ENCODE results near the gene REV1. TPM values are rescaled to one million over a fixed set of nuclear protein-coding genes. Genes with fewer than 3 reads are reported as not detected.
A peak's percentile ranks its signal among the peaks of the same experiment; 100 is the strongest.
"Not testable (repeated sequence)": the region's sequence is repeated elsewhere in the genome, so short reads cannot be mapped to it uniquely, and the experiment has no call there.

Gene REV1
- total RNA-seq, 2 experiments from 2014 or later = 51.6 to 68.1 TPM

- peaks cover 92% of the 10 kb centered on the region for H3K79me2 ChIP-seq (ENCODE audit: insufficient read depth, low read depth, low read length)
- TF ChIP-seq EZH2phosphoT487 (IDR thresholded peaks at IDR 0.05; ENCODE audit: borderline replicate concordance, low read depth, low read length) (no peak), CTCF (conservative IDR thresholded peaks at IDR 0.05; ENCODE audit: low read length) (no peak)
- ChIA-PET CTCF (ENCODE audit: unreplicated experiment) (no interaction called here), POLR2A (no interaction called here)
- H3K4me2 ChIP-seq (ENCODE audit: low read length) = peak overlapping the region; percentile 11; the same call in 1 of the 2 replicates
- H3K36me3 ChIP-seq (ENCODE audit: insufficient read depth, low read length) = peaks cover 16% of the 10 kb centered on the region
- no peak overlapping the region for H3K27ac ChIP-seq (ENCODE audit: low read depth, low read length, poor library complexity, severe bottlenecking)
- DNase-seq (ENCODE audit: low spot score) = no peak
- no peaks in the 10 kb centered on the region for H3K9me3 ChIP-seq (ENCODE audit: low read length)
- H3K4me3 ChIP-seq (ENCODE audit: low read depth, low read length, poor library complexity, severe bottlenecking) = no peak overlapping the region
- H4K20me1 ChIP-seq (ENCODE audit: insufficient read depth, low read length) = peaks cover 13% of the 10 kb centered on the region
- intact Hi-C loops (cut with micrococcal nuclease; ENCODE audit: unreplicated experiment) = no loop called here
- H3K9me2 ChIP-seq (ENCODE audit: insufficient read depth, low read length) = no peaks in the 10 kb centered on the region
- H2AFZ ChIP-seq (ENCODE audit: low read length) = no peak overlapping the region
- no TSS peak for BruUV-seq (replicated peaks)
- peaks cover 13% of the 10 kb centered on the region for H3K4me1 ChIP-seq (ENCODE audit: insufficient read depth, low read length, poor library complexity, severe bottlenecking)
Measured at GRCh38 chr2:99478632-99479031, 11.2 kb downstream of the REV1 start.

GRCh38 chr2:99477054-99477453 is 12.8 kb downstream of the REV1 start:
- TF ChIP-seq CTCF (conservative IDR thresholded peaks at IDR 0.05; ENCODE audit: low read length) (no peak), EZH2phosphoT487 (IDR thresholded peaks at IDR 0.05; ENCODE audit: borderline replicate concordance, low read depth, low read length) (no peak)
- Histone ChIP-seq H3K36me3 (ENCODE audit: insufficient read depth, low read length) (peaks cover 12% of the 10 kb centered on the region), H2AFZ (ENCODE audit: low read length) (no peak overlapping the region), H3K4me1 (ENCODE audit: insufficient read depth, low read length, poor library complexity, severe bottlenecking) (peaks cover 13% of the 10 kb centered on the region), H3K9me3 (ENCODE audit: low read length) (no peaks in the 10 kb centered on the region), H3K4me2 (ENCODE audit: low read length) (no peak overlapping the region), H3K79me2 (ENCODE audit: insufficient read depth, low read depth, low read length) (peaks cover 90% of the 10 kb centered on the region), H3K4me3 (ENCODE audit: low read depth, low read length, poor library complexity, severe bottlenecking) (no peak overlapping the region), H3K9me2 (ENCODE audit: insufficient read depth, low read length) (no peaks in the 10 kb centered on the region), H4K20me1 (ENCODE audit: insufficient read depth, low read length) (peaks cover 11% of the 10 kb centered on the region), H3K27ac (ENCODE audit: low read depth, low read length, poor library complexity, severe bottlenecking) (no peak overlapping the region)
- ChIA-PET CTCF (ENCODE audit: unreplicated experiment) (no interaction called here), POLR2A (no interaction called here)
- DNase-seq (ENCODE audit: low spot score) = no peak
- intact Hi-C loops (cut with micrococcal nuclease; ENCODE audit: unreplicated experiment) = no loop called here
- BruUV-seq (replicated peaks) = no TSS peak

- H3K4me1 ChIP-seq (ENCODE audit: insufficient read depth, low read length, poor library complexity, severe bottlenecking) = peaks cover 13% of the 10 kb centered on the region
- no peak overlapping the region for H3K27ac ChIP-seq (ENCODE audit: low read depth, low read length, poor library complexity, severe bottlenecking)
- intact Hi-C loops (cut with micrococcal nuclease; ENCODE audit: unreplicated experiment) = no loop called here
- H3K4me2 ChIP-seq (ENCODE audit: low read length) = no peak overlapping the region
- H3K9me3 ChIP-seq (ENCODE audit: low read length) = peaks cover 3% of the 10 kb centered on the region; the same call in 1 of the 2 replicates
- H3K4me3 ChIP-seq (ENCODE audit: low read depth, low read length, poor library complexity, severe bottlenecking) = no peak overlapping the region
- H3K9me2 ChIP-seq (ENCODE audit: insufficient read depth, low read length) = no peaks in the 10 kb centered on the region
- ChIA-PET POLR2A (no interaction called here), CTCF (ENCODE audit: unreplicated experiment) (no interaction called here)
- peaks cover 90% of the 10 kb centered on the region for H3K79me2 ChIP-seq (ENCODE audit: insufficient read depth, low read depth, low read length)
- H4K20me1 ChIP-seq (ENCODE audit: insufficient read depth, low read length) = peaks cover 7% of the 10 kb centered on the region
- TF ChIP-seq CTCF (conservative IDR thresholded peaks at IDR 0.05; ENCODE audit: low read length) = no peak
- no peak for TF ChIP-seq EZH2phosphoT487 (IDR thresholded peaks at IDR 0.05; ENCODE audit: borderline replicate concordance, low read depth, low read length)
- no TSS peak for BruUV-seq (replicated peaks)
- DNase-seq (ENCODE audit: low spot score) = no peak
- H3K36me3 ChIP-seq (ENCODE audit: insufficient read depth, low read length) = peaks cover 12% of the 10 kb centered on the region
- no peak overlapping the region for H2AFZ ChIP-seq (ENCODE audit: low read length)
Measured at GRCh38 chr2:99476629-99477028, 13.2 kb downstream of the REV1 start.

- intact Hi-C loops (cut with micrococcal nuclease; ENCODE audit: unreplicated experiment); BruUV-seq (replicated peaks); H3K9me2 ChIP-seq (ENCODE audit: insufficient read depth, low read length); H3K27ac ChIP-seq (ENCODE audit: low read depth, low read length, poor library complexity, severe bottlenecking); DNase-seq (ENCODE audit: low spot score); H2AFZ ChIP-seq (ENCODE audit: low read length); H3K4me2 ChIP-seq (ENCODE audit: low read length); H4K20me1 ChIP-seq (ENCODE audit: insufficient read depth, low read length); POLR2A ChIA-PET; H3K4me3 ChIP-seq (ENCODE audit: low read depth, low read length, poor library complexity, severe bottlenecking); CTCF ChIA-PET (ENCODE audit: unreplicated experiment): not testable (repeated sequence)
- H3K4me1 ChIP-seq (ENCODE audit: insufficient read depth, low read length, poor library complexity, severe bottlenecking) = peaks cover 13% of the 10 kb centered on the region
- peaks cover 17% of the 10 kb centered on the region; the same call in 1 of the 2 replicates for H3K9me3 ChIP-seq (ENCODE audit: low read length)
- H3K36me3 ChIP-seq (ENCODE audit: insufficient read depth, low read length) = peaks cover 22% of the 10 kb centered on the region
- H3K79me2 ChIP-seq (ENCODE audit: insufficient read depth, low read depth, low read length) = peaks cover 90% of the 10 kb centered on the region
Measured at GRCh38 chr2:99475095-99475494, 14.7 kb downstream of the REV1 start.
